ENCODE results near the gene NGFR. TPM values are rescaled to one million over a fixed set of nuclear protein-coding genes. Genes with fewer than 3 reads are reported as not detected.

The NGFR gene, protein sequence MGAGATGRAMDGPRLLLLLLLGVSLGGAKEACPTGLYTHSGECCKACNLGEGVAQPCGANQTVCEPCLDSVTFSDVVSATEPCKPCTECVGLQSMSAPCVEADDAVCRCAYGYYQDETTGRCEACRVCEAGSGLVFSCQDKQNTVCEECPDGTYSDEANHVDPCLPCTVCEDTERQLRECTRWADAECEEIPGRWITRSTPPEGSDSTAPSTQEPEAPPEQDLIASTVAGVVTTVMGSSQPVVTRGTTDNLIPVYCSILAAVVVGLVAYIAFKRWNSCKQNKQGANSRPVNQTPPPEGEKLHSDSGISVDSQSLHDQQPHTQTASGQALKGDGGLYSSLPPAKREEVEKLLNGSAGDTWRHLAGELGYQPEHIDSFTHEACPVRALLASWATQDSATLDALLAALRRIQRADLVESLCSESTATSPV
- 0.78 and 2.7 TPM in 2 replicates for total RNA-seq

DNA sequence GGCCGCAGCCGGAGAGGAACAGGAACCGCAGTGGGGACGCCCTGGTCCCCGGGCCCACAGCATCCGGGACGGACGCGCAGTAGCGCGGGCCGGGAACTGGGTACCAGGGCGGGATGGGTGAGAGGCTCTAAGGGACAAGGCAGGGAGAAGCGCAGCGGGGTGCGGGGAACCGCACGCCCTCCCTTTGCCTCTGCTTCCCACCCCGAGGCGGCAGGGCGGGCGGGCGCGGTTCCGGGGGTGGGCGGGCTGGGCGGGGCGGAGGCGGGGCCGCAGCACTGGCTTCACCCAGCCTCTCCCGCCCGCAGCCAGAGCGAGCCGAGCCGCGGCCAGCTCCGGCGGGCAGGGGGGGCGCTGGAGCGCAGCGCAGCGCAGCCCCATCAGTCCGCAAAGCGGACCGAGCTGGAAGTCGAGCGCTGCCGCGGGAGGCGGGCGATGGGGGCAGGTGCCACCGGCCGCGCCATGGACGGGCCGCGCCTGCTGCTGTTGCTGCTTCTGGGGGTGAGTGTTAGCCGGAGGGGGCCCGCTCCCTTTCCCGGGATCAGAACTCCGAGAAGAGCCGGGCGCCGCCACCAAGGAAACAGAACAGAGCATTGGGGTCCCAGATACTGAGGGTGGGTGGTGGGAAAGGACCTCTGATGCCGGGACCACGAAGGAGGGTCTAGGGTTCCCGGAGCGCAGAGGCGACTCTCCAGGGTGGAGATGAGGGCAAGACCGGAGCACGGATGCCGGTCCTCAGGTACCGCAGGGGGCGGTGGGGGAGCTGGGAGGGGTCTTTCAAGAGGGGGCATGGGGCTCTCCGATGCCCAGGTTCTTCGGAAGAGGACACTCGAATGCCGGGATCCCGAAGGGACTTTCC lies at the start of gene NGFR:
TSS of gene NGFR (plus strand) at position 308 of the 856 bp plus-strand sequence. CDS start at position 433, 125 bp downstream.

Other genes with a start within 250 kb of the NGFR start
- gene ZNF652, start 133.0 kb upstream of the NGFR start, total RNA-seq = 7.2 and 14.9 TPM in 2 replicates
- 127 and 132 TPM in 2 replicates for gene PHB1, start 80.4 kb upstream of the NGFR start, total RNA-seq
- gene NXPH3, start 80.6 kb downstream of the NGFR start, total RNA-seq = under 0.01 and 0.14 TPM in 2 replicates
- gene SPOP, start 182.8 kb downstream of the NGFR start, total RNA-seq = 58.8 and 66.5 TPM in 2 replicates
- 36.9 and 107 TPM in 2 replicates for gene SLC35B1, start 212.7 kb downstream of the NGFR start, total RNA-seq

Measured in nasal cavity respiratory epithelium epithelial cell of viscerocranial mucosa (primary cell).